GM23338 (cell line): Measurements from ENCODE around the gene LMF2. TPM values are rescaled to one million over a fixed set of nuclear protein-coding genes. Genes with fewer than 3 reads are reported as not detected.
A peak's percentile ranks its signal among the peaks of the same experiment; 100 is the strongest.

Experiments used
- ATAC-seq: fragments of 200-7000 bp; cut with Tn5 transposase; 3 replicates; pipeline ENCODE4 v1.9.1; 2020
- DNase-seq: peaks from one replicate; pipeline ENCODE4 v3.0.0-alpha.2; 2015; ENCODE audit warnings: low spot score
- H2AFZ ChIP-seq: fragments of 200-600 bp; sonication (generic); 2 replicates; pipeline ENCODE4 v1.8.0; 2016; ENCODE audit warnings: antibody characterized with exemption, mild to moderate bottlenecking, moderate library complexity
- H3F3A ChIP-seq: fragments of 200-600 bp; sonication (generic); replicated peaks from 2 replicates; pipeline ENCODE4 v1.8.0; 2017; ENCODE audit warnings: antibody characterized with exemption, mixed run types, low read depth
- H3K27ac ChIP-seq: fragments of 200-600 bp; sonication (generic); 2 replicates; pipeline ENCODE4 v1.6.1; 2016; ENCODE audit warnings: low read depth
- H3K27me3 ChIP-seq: fragments of 200-600 bp; sonication (generic); 2 replicates; pipeline ENCODE4 v1.8.0; 2016; ENCODE audit warnings: mild to moderate bottlenecking, mixed run types, moderate library complexity; ENCODE audit not compliant: insufficient read depth
- H3K36me3 ChIP-seq: fragments of 200-600 bp; sonication (generic); 2 replicates; pipeline ENCODE4 v1.8.0; 2016; ENCODE audit warnings: mild to moderate bottlenecking; ENCODE audit not compliant: insufficient read depth
- H3K4me1 ChIP-seq: fragments of 200-600 bp; sonication (generic); 2 replicates; pipeline ENCODE4 v1.8.0; 2016; ENCODE audit warnings: mild to moderate bottlenecking, moderate library complexity; ENCODE audit not compliant: insufficient read depth
- H3K4me2 ChIP-seq: fragments of 200-600 bp; sonication (generic); 2 replicates; pipeline ENCODE4 v1.7.1; 2017; ENCODE audit warnings: mixed run types
- H3K4me3 ChIP-seq: fragments of 200-600 bp; sonication (generic); 2 replicates; pipeline ENCODE4 v1.6.1; 2016; ENCODE audit warnings: mixed run types
- H3K79me2 ChIP-seq: fragments of 200-600 bp; sonication (generic); replicated peaks from 2 replicates; pipeline ENCODE4 v1.8.0; 2017; ENCODE audit warnings: mild to moderate bottlenecking; ENCODE audit not compliant: insufficient read depth
- H3K9me2 ChIP-seq: fragments of 200-600 bp; sonication (generic); 2 replicates; pipeline ENCODE4 v1.8.0; 2017; ENCODE audit not compliant: insufficient read depth
- H4K20me1 ChIP-seq: fragments of 200-600 bp; sonication (generic); replicated peaks from 2 replicates; pipeline ENCODE4 v1.8.0; 2017; ENCODE audit warnings: mild to moderate bottlenecking; ENCODE audit not compliant: insufficient read depth
- H3K27ac Mint-ChIP-seq: 2 replicates; pipeline ENCODE4 v1.8.0; 2020; ENCODE audit warnings: inconsistent platforms, mild to moderate bottlenecking, moderate library complexity, mixed read lengths
- H3K27me3 Mint-ChIP-seq: 3 replicates; pipeline ENCODE4 v1.8.0; 2022; ENCODE audit warnings: low read depth, mild to moderate bottlenecking, moderate library complexity, mixed read lengths, inconsistent platforms; ENCODE audit not compliant: insufficient read depth, poor library complexity
- H3K36me3 Mint-ChIP-seq: 3 replicates; pipeline ENCODE4 v1.8.0; 2021; ENCODE audit warnings: low read depth, mild to moderate bottlenecking, inconsistent platforms, moderate library complexity, mixed read lengths
- H3K4me1 Mint-ChIP-seq: 3 replicates; pipeline ENCODE4 v1.8.0; 2020; ENCODE audit warnings: mild to moderate bottlenecking, inconsistent platforms, mixed read lengths
- H3K4me3 Mint-ChIP-seq: 3 replicates; pipeline ENCODE4 v1.8.0; 2021; ENCODE audit warnings: moderate library complexity, mild to moderate bottlenecking, inconsistent platforms, mixed read lengths
- H3K9me3 Mint-ChIP-seq: 3 replicates; pipeline ENCODE4 v1.8.0; 2020; ENCODE audit warnings: moderate library complexity, mild to moderate bottlenecking, inconsistent platforms, mixed read lengths
- CREB1 ChIP-seq: fragments of 250-450 bp; sonication (Bioruptor Pico); IDR thresholded peaks from 2 replicates; pipeline ENCODE4 v1.5.0; 2020; ENCODE audit warnings: low read depth, mild to moderate bottlenecking, moderate library complexity
- EZH2phosphoT487 ChIP-seq: fragments of 200-600 bp; sonication (generic); IDR thresholded peaks from one replicate; pipeline ENCODE4 v1.8.1; 2018; ENCODE audit warnings: antibody characterized with exemption; ENCODE audit not compliant: unreplicated experiment
- JUNB ChIP-seq: IDR thresholded peaks from one replicate; pipeline ENCODE4 v1.6.1; 2016; ENCODE audit warnings: antibody characterized with exemption; ENCODE audit not compliant: unreplicated experiment
- NANOG ChIP-seq: IDR thresholded peaks from 2 replicates; pipeline ENCODE4 v1.6.1; 2016; ENCODE audit warnings: antibody characterized with exemption, borderline replicate concordance
- REST ChIP-seq: IDR thresholded peaks from one replicate; pipeline ENCODE4 v1.6.1; 2018; ENCODE audit warnings: antibody characterized with exemption; ENCODE audit not compliant: unreplicated experiment
- STAT1 ChIP-seq: IDR thresholded peaks from one replicate; pipeline ENCODE4 v1.6.1; 2016; ENCODE audit warnings: antibody characterized with exemption; ENCODE audit not compliant: unreplicated experiment
- ZNF114 ChIP-seq: fragments of 250-450 bp; sonication (Bioruptor Pico); IDR thresholded peaks from 2 replicates; pipeline ENCODE4 v1.5.0; 2020; ENCODE audit warnings: mild to moderate bottlenecking, moderate library complexity
- ZNF331 ChIP-seq: fragments of 250-450 bp; sonication (Bioruptor Pico); IDR thresholded peaks from 2 replicates; pipeline ENCODE4 v1.5.0; 2020; ENCODE audit warnings: low read depth, mild to moderate bottlenecking, moderate library complexity
- ZNF462 ChIP-seq: fragments of 250-450 bp; sonication (Bioruptor Pico); IDR thresholded peaks from 2 replicates; pipeline ENCODE4 v1.5.0; 2020; ENCODE audit warnings: mild to moderate bottlenecking, moderate library complexity
- polyA plus RNA-seq: library from polyadenylated mRNA; unstranded; fragments of >200 nt; fragmentation: Nextera tagmentation; extraction: Ambion mirVana; gene quantifications from 2 replicates; pipeline ENCODE4 v1.2.1, GENCODE V29; 2016
- total RNA-seq: library from RNA; depleted of rRNA; stranded (reverse); fragments of >200 nt; shearing (Covaris generic); gene quantifications from 2 replicates; pipeline ENCODE4 v1.2.3, GENCODE V29; 2014
- TF ChIP-seq, protein P1 (sequence below): IDR thresholded peaks from 2 replicates; pipeline ENCODE4 v1.6.1; 2016; ENCODE audit warnings: antibody characterized with exemption
- TF ChIP-seq, protein P2 (sequence below), 2 experiments: fragments of 200-600 bp in 1 of 2; sonication (generic) in 1 of 2; conservative IDR thresholded peaks; 2 replicates each; pipeline versions ENCODE4 v1.5.1 to v1.6.1; 2016 to 2017; ENCODE audit warnings: antibody characterized with exemption in 2 of 2, low read depth in 2 of 2, mild to moderate bottlenecking in 2 of 2, moderate library complexity in 1 of 2

Gene LMF2
- total and polyA plus RNA-seq, 2 experiments from 2014 or later: 15.6 to 36.3 TPM

GRCh38 chr22:50470491-50470890, 37.0 kb downstream of the LMF2 start:
- Histone ChIP-seq H3K27ac (no peak overlapping the region), H3K4me2 (no peak overlapping the region), H3F3A (no peaks in the 10 kb centered on the region), H3K36me3 (no peaks in the 10 kb centered on the region), H3K27me3 (no peaks in the 10 kb centered on the region), H2AFZ (no peak overlapping the region), H3K4me1 (peaks cover 17% of the 10 kb centered on the region), H3K9me2 (no peaks in the 10 kb centered on the region), H3K79me2 (peaks cover 61% of the 10 kb centered on the region), H3K4me3 (no peak overlapping the region; the same call in 1 of the 2 replicates), H4K20me1 (peaks cover 40% of the 10 kb centered on the region)
- DNase-seq (no peak), ATAC-seq (no peak)
- Mint-ChIP-seq H3K36me3 (peaks cover 13% of the 10 kb centered on the region), H3K27ac (peak overlapping the region; percentile 24; the same call in 1 of the 2 replicates), H3K4me3 (no peak overlapping the region; the same call in 2 of the 3 replicates), H3K9me3 (no peaks in the 10 kb centered on the region), H3K4me1 (peaks cover 36% of the 10 kb centered on the region), H3K27me3 (peaks cover 18% of the 10 kb centered on the region)
- TF ChIP-seq EZH2phosphoT487 (no peak), NANOG (no peak), CREB1 (CRISPR knock-in tag) (no peak), JUNB (no peak), STAT1 (no peak), ZNF331 (CRISPR knock-in tag) (no peak), ZNF114 (CRISPR knock-in tag) (no peak), ZNF462 (CRISPR knock-in tag) (no peak), REST (no peak)
- TF ChIP-seq, protein P1, sequence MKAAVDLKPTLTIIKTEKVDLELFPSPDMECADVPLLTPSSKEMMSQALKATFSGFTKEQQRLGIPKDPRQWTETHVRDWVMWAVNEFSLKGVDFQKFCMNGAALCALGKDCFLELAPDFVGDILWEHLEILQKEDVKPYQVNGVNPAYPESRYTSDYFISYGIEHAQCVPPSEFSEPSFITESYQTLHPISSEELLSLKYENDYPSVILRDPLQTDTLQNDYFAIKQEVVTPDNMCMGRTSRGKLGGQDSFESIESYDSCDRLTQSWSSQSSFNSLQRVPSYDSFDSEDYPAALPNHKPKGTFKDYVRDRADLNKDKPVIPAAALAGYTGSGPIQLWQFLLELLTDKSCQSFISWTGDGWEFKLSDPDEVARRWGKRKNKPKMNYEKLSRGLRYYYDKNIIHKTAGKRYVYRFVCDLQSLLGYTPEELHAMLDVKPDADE: no peak
- TF ChIP-seq, protein P2, sequence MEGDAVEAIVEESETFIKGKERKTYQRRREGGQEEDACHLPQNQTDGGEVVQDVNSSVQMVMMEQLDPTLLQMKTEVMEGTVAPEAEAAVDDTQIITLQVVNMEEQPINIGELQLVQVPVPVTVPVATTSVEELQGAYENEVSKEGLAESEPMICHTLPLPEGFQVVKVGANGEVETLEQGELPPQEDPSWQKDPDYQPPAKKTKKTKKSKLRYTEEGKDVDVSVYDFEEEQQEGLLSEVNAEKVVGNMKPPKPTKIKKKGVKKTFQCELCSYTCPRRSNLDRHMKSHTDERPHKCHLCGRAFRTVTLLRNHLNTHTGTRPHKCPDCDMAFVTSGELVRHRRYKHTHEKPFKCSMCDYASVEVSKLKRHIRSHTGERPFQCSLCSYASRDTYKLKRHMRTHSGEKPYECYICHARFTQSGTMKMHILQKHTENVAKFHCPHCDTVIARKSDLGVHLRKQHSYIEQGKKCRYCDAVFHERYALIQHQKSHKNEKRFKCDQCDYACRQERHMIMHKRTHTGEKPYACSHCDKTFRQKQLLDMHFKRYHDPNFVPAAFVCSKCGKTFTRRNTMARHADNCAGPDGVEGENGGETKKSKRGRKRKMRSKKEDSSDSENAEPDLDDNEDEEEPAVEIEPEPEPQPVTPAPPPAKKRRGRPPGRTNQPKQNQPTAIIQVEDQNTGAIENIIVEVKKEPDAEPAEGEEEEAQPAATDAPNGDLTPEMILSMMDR (conservative IDR thresholded peaks at IDR 0.05; ENCODE audit: low read depth in 2 of 2): no peak
